SK-N-SH (cell line): ENCODE results near the gene POLD4. TPM values are rescaled to one million over a fixed set of nuclear protein-coding genes. Genes with fewer than 3 reads are reported as not detected.

Source experiments
- CTCF ChIA-PET: fragments of 300-600, 350-600 bp; formaldehyde crosslinking; extraction: SDS; loops from one replicate; lab custom pipeline; 2021; lab: Yijun Ruan, JAX
- POLR2A ChIA-PET: fragments of 350-600 bp; sonication (Branson Sonifier 250); formaldehyde crosslinking; extraction: SDS; loops from one replicate; lab custom pipeline; 2020; ENCODE audit warnings: antibody characterized with exemption, inconsistent platforms; lab: Yijun Ruan, JAX
- DNase-seq: peaks from one replicate; pipeline ENCODE4 v3.0.0; 2012
- H2AFZ ChIP-seq: fragments of 200-600 bp; sonication (generic); 2 replicates; pipeline ENCODE4 v1.8.1; 2016; ENCODE audit warnings: antibody characterized with exemption, mild to moderate bottlenecking, low read depth
- H3F3A ChIP-seq: fragments of 200-600 bp; sonication (generic); replicated peaks from 2 replicates; pipeline ENCODE3; 2016; ENCODE audit warnings: antibody characterized with exemption, mild to moderate bottlenecking; ENCODE audit not compliant: insufficient read depth
- H3K27ac ChIP-seq, 2 experiments: fragments of 200-500 bp in 1 of 2; fragments of 200-600 bp in 1 of 2; sonication (Bioruptor generic) in 1 of 2; sonication (generic), shearing (Covaris generic) in 1 of 2; 2 replicates each; pipeline versions ENCODE4 v1.5.1 to v1.6.1; 2014 to 2016; ENCODE audit warnings: low read depth in 2 of 2, inconsistent platforms in 1 of 2, low read length in 1 of 2, mild to moderate bottlenecking in 1 of 2, mixed read lengths in 1 of 2
- H3K27me3 ChIP-seq: fragments of 200-600 bp; sonication (generic), shearing (Covaris generic); 2 replicates; pipeline ENCODE4 v1.6.1; 2016; ENCODE audit warnings: mixed run types; ENCODE audit not compliant: insufficient read depth
- H3K36me3 ChIP-seq, 2 experiments: fragments of 200-500 bp in 1 of 2; fragments of 200-600 bp in 1 of 2; sonication (Bioruptor generic) in 1 of 2; sonication (generic) in 1 of 2; replicated peaks in 1 of 2; 2 replicates each; pipeline versions ENCODE3 to v1.5.1; 2014 to 2016; ENCODE audit warnings: low read length in 1 of 2, mild to moderate bottlenecking in 1 of 2; ENCODE audit not compliant: insufficient read depth in 2 of 2, control insufficient read depth in 1 of 2
- H3K4me1 ChIP-seq, 2 experiments: fragments of 200-500 bp in 1 of 2; fragments of 200-600 bp in 1 of 2; sonication (Bioruptor generic) in 1 of 2; sonication (generic), shearing (Covaris generic) in 1 of 2; 2 replicates each; pipeline versions ENCODE4 v1.5.1 to v1.6.1; 2014 to 2016; ENCODE audit warnings: low read depth in 1 of 2, low read length in 1 of 2, mixed run types in 1 of 2; ENCODE audit not compliant: insufficient read depth in 2 of 2, control insufficient read depth in 1 of 2
- H3K4me2 ChIP-seq: fragments of 200-600 bp; sonication (generic), shearing (Covaris generic); 2 replicates; pipeline ENCODE4 v1.6.1; 2017; ENCODE audit warnings: mixed run types
- H3K4me3 ChIP-seq, 2 experiments: fragments of 200-500 bp in 1 of 2; fragments of 200-600 bp in 1 of 2; sonication (Bioruptor generic) in 1 of 2; sonication (generic), shearing (Covaris generic) in 1 of 2; 2 replicates each; pipeline versions ENCODE4 v1.5.1 to v1.8.1; 2014 to 2016; ENCODE audit warnings: low read depth in 2 of 2, inconsistent platforms in 1 of 2, low read length in 1 of 2, mild to moderate bottlenecking in 1 of 2, mixed read lengths in 1 of 2, moderate library complexity in 1 of 2
- H3K79me2 ChIP-seq: fragments of 200-600 bp; sonication (generic); 2 replicates; pipeline ENCODE4 v1.8.1; 2017; ENCODE audit warnings: mild to moderate bottlenecking; ENCODE audit not compliant: insufficient read depth
- H3K9ac ChIP-seq: fragments of 200-600 bp; sonication (generic); 2 replicates; pipeline ENCODE4 v1.6.1; 2017; ENCODE audit warnings: mixed run types
- H3K9me2 ChIP-seq: fragments of 200-600 bp; sonication (generic); 2 replicates; pipeline ENCODE4 v1.6.1; 2017; ENCODE audit warnings: mixed run types
- H3K9me3 ChIP-seq: fragments of 200-600 bp; sonication (generic); 2 replicates; pipeline ENCODE4 v1.6.1; 2017; ENCODE audit warnings: mixed run types, mild to moderate bottlenecking, moderate library complexity
- H4K20me1 ChIP-seq: fragments of 200-600 bp; sonication (generic); 2 replicates; pipeline ENCODE4 v1.6.1; 2017; ENCODE audit warnings: mild to moderate bottlenecking, mixed run types; ENCODE audit not compliant: insufficient read depth
- CHD2 ChIP-seq: fragments of 150-350 bp; IDR thresholded peaks from 2 replicates; pipeline ENCODE4 v1.6.1; 2018; ENCODE audit warnings: low read length; ENCODE audit not compliant: partially characterized antibody
- ELF1 ChIP-seq: IDR thresholded peaks from 2 replicates; pipeline ENCODE4 v1.4.0; 2012
- EZH2phosphoT487 ChIP-seq: fragments of 200-600 bp; sonication (generic); IDR thresholded peaks from 2 replicates; pipeline ENCODE4 v1.6.1; 2017; ENCODE audit warnings: low read depth, mixed run types, mild to moderate bottlenecking, antibody characterized with exemption, moderate library complexity, borderline replicate concordance
- FOSL2 ChIP-seq: IDR thresholded peaks from 2 replicates; pipeline ENCODE4 v1.4.0; 2012; ENCODE audit warnings: low read depth, mild to moderate bottlenecking, moderate library complexity, borderline replicate concordance
- FOXM1 ChIP-seq: IDR thresholded peaks from 2 replicates; pipeline ENCODE4 v1.4.0; 2012; ENCODE audit warnings: low read depth, mild to moderate bottlenecking
- GABPA ChIP-seq: IDR thresholded peaks from 2 replicates; pipeline ENCODE4 v1.4.0; 2012; ENCODE audit warnings: low read depth, mild to moderate bottlenecking
- GATA2 ChIP-seq: sonication (generic); formaldehyde crosslinking; IDR thresholded peaks from 2 replicates; pipeline ENCODE4 v1.5.0; 2020; ENCODE audit warnings: mild to moderate bottlenecking, missing genetic modification reagents
- JUND ChIP-seq: IDR thresholded peaks from 2 replicates; pipeline ENCODE4 v1.4.0; 2012
- NFIC ChIP-seq: IDR thresholded peaks from 2 replicates; pipeline ENCODE4 v1.4.0; 2012; ENCODE audit warnings: borderline replicate concordance
- NRF1 ChIP-seq: IDR thresholded peaks from 2 replicates; pipeline ENCODE4 v1.6.1; 2012; ENCODE audit warnings: low read depth, mild to moderate bottlenecking, low read length
- POLR2AphosphoS5 ChIP-seq: IDR thresholded peaks from 2 replicates; pipeline ENCODE4 v1.6.1; 2012; ENCODE audit warnings: low read depth, low read length
- RCOR1 ChIP-seq: fragments of 150-350 bp; IDR thresholded peaks from 2 replicates; pipeline ENCODE4 v1.6.1; 2017; ENCODE audit warnings: antibody characterized with exemption, low read length
- RFX5 ChIP-seq: IDR thresholded peaks from 2 replicates; pipeline ENCODE4 v1.6.1; 2012; ENCODE audit warnings: mild to moderate bottlenecking, improper control_type of control experiment, low read length
- RXRA ChIP-seq: IDR thresholded peaks from 2 replicates; pipeline ENCODE4 v1.4.0; 2012; ENCODE audit warnings: low read depth, mild to moderate bottlenecking, borderline replicate concordance
- SIN3A ChIP-seq: IDR thresholded peaks from 2 replicates; pipeline ENCODE4 v1.6.1; 2012; ENCODE audit warnings: low read depth, mild to moderate bottlenecking, low read length, moderate library complexity, borderline replicate concordance
- TAF1 ChIP-seq: IDR thresholded peaks from 2 replicates; pipeline ENCODE4 v1.6.1; 2012; ENCODE audit warnings: low read depth, mild to moderate bottlenecking, low read length, moderate library complexity, borderline replicate concordance
- TCF12 ChIP-seq: IDR thresholded peaks from 2 replicates; pipeline ENCODE4 v1.4.0; 2012
- TEAD4 ChIP-seq: IDR thresholded peaks from 2 replicates; pipeline ENCODE4 v1.4.0; 2012; ENCODE audit warnings: mild to moderate bottlenecking, borderline replicate concordance; ENCODE audit not compliant: insufficient read depth
- YY1 ChIP-seq: IDR thresholded peaks from 2 replicates; pipeline ENCODE4 v1.4.0; 2012; ENCODE audit warnings: low read depth, mild to moderate bottlenecking
- WGBS: methylation state at CpG from one replicate; pipeline ENCODE4 v1.1.6; 2017; ENCODE audit warnings: low lambda C conversion rate; 5-methylcytosine and 5-hydroxymethylcytosine counted together
- polyA plus RNA-seq, 3 experiments: library from polyadenylated mRNA; depleted of rRNA; stranded (reverse); fragments of >200 nt; gene quantifications; 2 replicates each; pipeline ENCODE4 v1.2.3, GENCODE V29; 2012
- TF ChIP-seq, protein P1 (sequence below): fragments of 150-350 bp; IDR thresholded peaks from 2 replicates; pipeline ENCODE4 v1.6.1; 2016; ENCODE audit warnings: mild to moderate bottlenecking, low read depth, low read length
- TF ChIP-seq, protein P2 (sequence below): IDR thresholded peaks from 2 replicates; pipeline ENCODE4; 2012

POLD4 gene
- polyA plus RNA-seq, 1 of the 3 experiments (the other 2 are of a cell fraction): 80.4 TPM

DNA sequence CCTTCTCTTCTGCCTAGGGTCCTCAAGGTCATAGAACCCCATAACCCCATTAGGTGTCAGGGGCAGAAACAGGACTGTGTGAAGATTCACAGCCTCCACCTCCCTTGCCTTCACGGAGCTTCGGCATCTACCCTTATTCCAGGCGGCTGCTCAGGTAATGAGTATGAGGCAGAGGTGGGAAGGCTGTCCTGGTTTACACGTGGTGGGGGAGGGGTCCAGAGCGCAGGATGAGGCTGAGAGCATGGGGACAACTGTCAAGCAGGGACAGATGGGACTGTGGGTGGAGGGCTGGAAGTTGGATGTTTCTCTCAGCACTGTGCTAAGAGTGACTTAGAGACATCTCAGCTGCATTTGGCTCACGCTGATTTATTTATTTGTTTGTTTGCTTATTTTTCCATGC is 34.2 kb upstream of the POLD4 start:
- Histone ChIP-seq H3K79me2 (peaks cover 21% of the 10 kb centered on the region), H3K27ac (no peak overlapping the region), H3K9me3 (no peaks in the 10 kb centered on the region), H3K4me2 (no peak overlapping the region), H3K36me3 (no peaks in the 10 kb centered on the region), H3K4me1 (peaks cover 12 to 17% of the 10 kb centered on the region in 2 experiments; a peak in 3 of 4 replicates), H3K27me3 (no peaks in the 10 kb centered on the region), H4K20me1 (no peaks in the 10 kb centered on the region), H3K9me2 (no peaks in the 10 kb centered on the region), H3K4me3 (no peak overlapping the region), H3K9ac (no peak overlapping the region), H3F3A (peaks cover 20% of the 10 kb centered on the region), H2AFZ (no peak overlapping the region)
- CTCF ChIA-PET: interaction anchor here (1.1 to 19.7 kb wide), 5 partner anchors 14 to 126 kb away, joined by 4 to 955 read pairs (median 9); partner anchors contain the start of genes GRK2, POLD4 and PPP1CA
- DNase-seq: no peak
- TF ChIP-seq RXRA: no peak
- TF ChIP-seq GATA2: no peak
- 87% methylated on average over 6 of the region's 6 CpGs for WGBS
- POLR2A ChIA-PET: interaction anchor here (0.6 kb wide), 1 partner anchor 659 kb away, joined by 3 read pairs; the partner anchor contains the start of gene SPTBN2

DNA sequence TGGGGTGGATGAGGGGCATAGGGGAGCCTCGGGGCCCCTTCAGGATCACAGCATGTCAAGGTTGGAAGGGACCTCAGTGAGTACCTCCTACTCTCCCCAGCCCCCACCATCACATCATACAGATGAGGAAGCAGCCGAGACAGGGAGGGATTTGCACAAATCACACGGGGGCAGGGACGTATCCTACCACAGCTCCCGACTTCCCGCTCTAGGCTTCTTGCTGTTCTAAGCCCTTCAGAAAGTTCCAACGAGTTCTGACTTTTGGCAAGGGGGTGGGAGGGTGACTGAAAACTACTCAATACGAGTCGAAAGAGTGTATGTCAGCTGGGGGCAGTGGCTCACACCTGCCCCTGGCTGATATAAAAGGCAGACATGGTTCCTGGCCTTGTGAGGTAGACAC is 33.7 kb upstream of the POLD4 start:
- no peak overlapping the region for H3K27ac ChIP-seq
- TF ChIP-seq CHD2: no peak
- TF ChIP-seq GATA2: no peak
- TF ChIP-seq, all 33 proteins: peak for 0
- no peak overlapping the region for H3K4me3 ChIP-seq
- no peaks in the 10 kb centered on the region for H3K9me3 ChIP-seq
- H2AFZ ChIP-seq: no peak overlapping the region
- ChIA-PET CTCF (interaction anchor here (0.7 to 19.7 kb wide), 9 partner anchors 15 to 220 kb away, joined by 3 to 955 read pairs (median 4); partner anchors contain the start of genes GRK2, POLD4 and PPP1CA), POLR2A (interaction anchor here (0.6 kb wide), 1 partner anchor 658 kb away, joined by 3 read pairs; the partner anchor contains the start of gene SPTBN2)
- H3K36me3 ChIP-seq: no peaks in the 10 kb centered on the region
- H3K79me2 ChIP-seq: peaks cover 16% of the 10 kb centered on the region
- no peak overlapping the region for H3K4me2 ChIP-seq
- WGBS: 67% methylated on average over 9 of the region's 9 CpGs
- no peaks in the 10 kb centered on the region for H3K27me3 ChIP-seq
- H3K9me2 ChIP-seq: no peaks in the 10 kb centered on the region
- no peak for DNase-seq
- H3F3A ChIP-seq: peaks cover 20% of the 10 kb centered on the region
- H3K9ac ChIP-seq: no peak overlapping the region
- H3K4me1 ChIP-seq: peaks cover 12 to 13% of the 10 kb centered on the region in 2 experiments; a peak in 3 of 4 replicates
- H4K20me1 ChIP-seq: no peaks in the 10 kb centered on the region

DNA sequence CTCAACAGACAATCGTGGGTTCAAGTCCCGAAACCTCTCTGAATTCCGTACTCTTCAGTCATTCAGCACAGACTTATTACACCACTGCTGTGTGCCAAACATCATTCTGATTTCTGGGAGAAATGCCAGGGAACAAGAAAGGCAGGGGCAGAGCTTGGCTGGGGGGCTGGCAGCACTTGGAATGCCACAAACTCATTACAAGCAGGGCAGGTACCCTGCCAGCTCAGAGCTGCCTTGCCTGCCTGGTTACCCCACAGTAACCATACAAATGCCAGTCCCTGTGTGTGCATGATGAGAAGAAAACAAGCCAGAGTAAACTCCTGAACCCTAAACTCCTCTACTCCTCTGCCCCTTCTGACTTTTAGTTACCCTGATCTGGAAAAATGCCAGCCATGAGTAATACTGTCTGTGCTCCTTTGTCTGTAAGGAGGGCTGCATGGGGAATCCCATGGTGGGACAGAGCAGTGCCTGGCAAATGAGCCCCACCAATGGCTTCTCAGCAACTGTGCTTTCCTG is 31.6 kb upstream of the POLD4 start:
- Histone ChIP-seq H3K9me3 (no peaks in the 10 kb centered on the region), H3K4me2 (peak overlapping the region; percentile 42; the same call in 1 of the 2 replicates), H3K27ac (peak overlapping the region in 1 of 2 experiments; percentile 56; a peak in 2 of 4 replicates), H3K9ac (no peak overlapping the region), H3F3A (peaks cover 24% of the 10 kb centered on the region), H3K36me3 (no peaks in the 10 kb centered on the region), H3K9me2 (no peaks in the 10 kb centered on the region), H3K4me1 (peaks cover 7 to 13% of the 10 kb centered on the region in 2 experiments; a peak in 3 of 4 replicates), H3K4me3 (no peak overlapping the region), H3K79me2 (no peaks in the 10 kb centered on the region), H4K20me1 (no peaks in the 10 kb centered on the region), H3K27me3 (no peaks in the 10 kb centered on the region), H2AFZ (no peak overlapping the region)
- 17% methylated on average over 3 of the region's 3 CpGs for WGBS
- ChIA-PET CTCF (interaction anchor here (0.7 to 19.7 kb wide), 7 partner anchors 13 to 123 kb away, joined by 3 to 955 read pairs (median 8); partner anchors contain the start of genes CLCF1, POLD4 and PPP1CA), POLR2A (no interaction called here)
- DNase-seq: no peak
- TF ChIP-seq RCOR1 (no peak), TCF12 (peak; percentile 27; the same call in 1 of the 2 replicates), YY1 (no peak), NFIC (peak; percentile 69), TAF1 (no peak), EZH2phosphoT487 (no peak), FOXM1 (no peak), TEAD4 (no peak), NRF1 (no peak), POLR2AphosphoS5 (no peak), SIN3A (0 out of 2 replicates have a peak, but pooled peaks have one; percentile 14), JUND (no peak), ELF1 (no peak), RXRA (peak; percentile 47; the same call in 1 of the 2 replicates), RFX5 (no peak), GABPA (no peak), FOSL2 (no peak; the same call in 1 of the 2 replicates)
- TF ChIP-seq, protein P1, sequence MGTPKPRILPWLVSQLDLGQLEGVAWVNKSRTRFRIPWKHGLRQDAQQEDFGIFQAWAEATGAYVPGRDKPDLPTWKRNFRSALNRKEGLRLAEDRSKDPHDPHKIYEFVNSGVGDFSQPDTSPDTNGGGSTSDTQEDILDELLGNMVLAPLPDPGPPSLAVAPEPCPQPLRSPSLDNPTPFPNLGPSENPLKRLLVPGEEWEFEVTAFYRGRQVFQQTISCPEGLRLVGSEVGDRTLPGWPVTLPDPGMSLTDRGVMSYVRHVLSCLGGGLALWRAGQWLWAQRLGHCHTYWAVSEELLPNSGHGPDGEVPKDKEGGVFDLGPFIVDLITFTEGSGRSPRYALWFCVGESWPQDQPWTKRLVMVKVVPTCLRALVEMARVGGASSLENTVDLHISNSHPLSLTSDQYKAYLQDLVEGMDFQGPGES: no peak
- TF ChIP-seq, protein P2, sequence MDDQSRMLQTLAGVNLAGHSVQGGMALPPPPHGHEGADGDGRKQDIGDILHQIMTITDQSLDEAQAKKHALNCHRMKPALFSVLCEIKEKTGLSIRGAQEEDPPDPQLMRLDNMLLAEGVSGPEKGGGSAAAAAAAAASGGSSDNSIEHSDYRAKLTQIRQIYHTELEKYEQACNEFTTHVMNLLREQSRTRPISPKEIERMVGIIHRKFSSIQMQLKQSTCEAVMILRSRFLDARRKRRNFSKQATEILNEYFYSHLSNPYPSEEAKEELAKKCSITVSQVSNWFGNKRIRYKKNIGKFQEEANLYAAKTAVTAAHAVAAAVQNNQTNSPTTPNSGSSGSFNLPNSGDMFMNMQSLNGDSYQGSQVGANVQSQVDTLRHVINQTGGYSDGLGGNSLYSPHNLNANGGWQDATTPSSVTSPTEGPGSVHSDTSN: peak; percentile 22; the same call in 1 of the 2 replicates
